GM19043 (cell line): ENCODE results near the gene RAB43.
"Not testable (repeated sequence)": the region's sequence is repeated elsewhere in the genome, so short reads cannot be mapped to it uniquely, and the experiment has no call there.

Experiments used
- ATAC-seq: cut with Tn5 transposase; IDR thresholded peaks from one replicate; pipeline ENCODE4 v1.9.1; 2021; ENCODE audit warnings: low read depth; ENCODE audit not compliant: unreplicated experiment

Gene RAB43

GRCh38 chr3:129100274-129100673 is 21.3 kb downstream of the RAB43 start:
- no peak for ATAC-seq

- ATAC-seq, result no peak
Observed at GRCh38 chr3:129095285-129095684, 26.3 kb downstream of the RAB43 start.

- ATAC-seq, result not testable (repeated sequence)
Observed at GRCh38 chr3:129088312-129088711, 33.3 kb downstream of the RAB43 start.

GRCh38 chr3:129087904-129088303 is 33.7 kb downstream of the RAB43 start:
- peak; percentile 61 for ATAC-seq

GRCh38 chr3:129087138-129087702 is 34.4 kb downstream of the RAB43 start:
- ATAC-seq, result no peak

GRCh38 chr3:129085818-129086217 is 35.8 kb downstream of the RAB43 start:
- ATAC-seq, result no peak

- no peak for ATAC-seq
Observed at GRCh38 chr3:129085165-129085715, 36.4 kb downstream of the RAB43 start.

- no peak for ATAC-seq
Observed at GRCh38 chr3:129084501-129084900, 37.1 kb downstream of the RAB43 start.

GRCh38 chr3:129082026-129082425 is 39.6 kb downstream of the RAB43 start:
- no peak for ATAC-seq

- no peak for ATAC-seq
Observed at GRCh38 chr3:129081503-129081902, 40.1 kb downstream of the RAB43 start.

- ATAC-seq, result no peak
Observed at GRCh38 chr3:129078510-129078909, 43.1 kb downstream of the RAB43 start.

GRCh38 chr3:129077222-129077621 is 44.4 kb downstream of the RAB43 start:
- ATAC-seq, result no peak

- ATAC-seq, result no peak
Observed at GRCh38 chr3:129070086-129070885, 51.3 kb downstream of the RAB43 start.

- not testable (repeated sequence) for ATAC-seq
Observed at GRCh38 chr3:129069313-129070085, 52.1 kb downstream of the RAB43 start.

GRCh38 chr3:129068291-129068886 is 53.2 kb downstream of the RAB43 start:
- ATAC-seq, result no peak

GRCh38 chr3:129067719-129068118 is 53.9 kb downstream of the RAB43 start:
- not testable (repeated sequence) for ATAC-seq

GRCh38 chr3:129065720-129066073 is 55.9 kb downstream of the RAB43 start:
- no peak for ATAC-seq

GRCh38 chr3:129065016-129065719 is 56.4 kb downstream of the RAB43 start:
- no peak for ATAC-seq

GRCh38 chr3:129063841-129064482 is 57.6 kb downstream of the RAB43 start:
- ATAC-seq, result no peak
